Neural crest cell (in vitro differentiated cells): ENCODE data around the gene LTC4S. TPM values are rescaled to one million over a fixed set of nuclear protein-coding genes. Genes with fewer than 3 reads are reported as not detected.

ENCODE experiments used
- DNase-seq: peaks from one replicate; pipeline ENCODE4 v3.0.0; 2021; ENCODE audit warnings: low read depth, mixed read lengths, low spot score
- H3K27ac Mint-ChIP-seq: one replicate; pipeline ENCODE4 v1.8.0; 2021; ENCODE audit warnings: mild to moderate bottlenecking, mixed read lengths; ENCODE audit not compliant: unreplicated experiment
- H3K27me3 Mint-ChIP-seq: 2 replicates; pipeline ENCODE4 v1.8.0; 2021; ENCODE audit warnings: low read depth, mild to moderate bottlenecking, mixed read lengths
- H3K36me3 Mint-ChIP-seq: 2 replicates; pipeline ENCODE4 v1.8.0; 2021; ENCODE audit warnings: low read depth, mild to moderate bottlenecking, mixed read lengths
- H3K4me1 Mint-ChIP-seq: 2 replicates; pipeline ENCODE4 v1.8.0; 2021; ENCODE audit warnings: mixed read lengths
- H3K4me3 Mint-ChIP-seq: one replicate; pipeline ENCODE4 v1.8.0; 2021; ENCODE audit warnings: mild to moderate bottlenecking, mixed read lengths
- H3K9me3 Mint-ChIP-seq: 2 replicates; pipeline ENCODE4 v1.8.0; 2021; ENCODE audit warnings: mixed read lengths
- total RNA-seq: library from RNA; stranded (reverse); gene quantifications from 2 replicates; pipeline ENCODE4 v1.2.1, GENCODE V29; 2021
- TF ChIP-seq, protein P1 (sequence below): fragments of 200-600 bp; sonication (generic); conservative IDR thresholded peaks from 2 replicates; pipeline ENCODE4 v1.5.0; 2021; ENCODE audit warnings: antibody characterized with exemption, mild to moderate bottlenecking

LTC4S gene
- total RNA-seq, 1 donor from 2014 or later = 3.3 TPM

- Mint-ChIP-seq H3K27ac (no peak overlapping the region), H3K27me3 (peaks cover 12% of the 10 kb centered on the region), H3K9me3 (no peaks in the 10 kb centered on the region), H3K4me3 (peak overlapping the region; percentile 88), H3K36me3 (peaks cover 9% of the 10 kb centered on the region), H3K4me1 (peaks cover 27% of the 10 kb centered on the region)
- no peak for DNase-seq
- TF ChIP-seq, protein P1, sequence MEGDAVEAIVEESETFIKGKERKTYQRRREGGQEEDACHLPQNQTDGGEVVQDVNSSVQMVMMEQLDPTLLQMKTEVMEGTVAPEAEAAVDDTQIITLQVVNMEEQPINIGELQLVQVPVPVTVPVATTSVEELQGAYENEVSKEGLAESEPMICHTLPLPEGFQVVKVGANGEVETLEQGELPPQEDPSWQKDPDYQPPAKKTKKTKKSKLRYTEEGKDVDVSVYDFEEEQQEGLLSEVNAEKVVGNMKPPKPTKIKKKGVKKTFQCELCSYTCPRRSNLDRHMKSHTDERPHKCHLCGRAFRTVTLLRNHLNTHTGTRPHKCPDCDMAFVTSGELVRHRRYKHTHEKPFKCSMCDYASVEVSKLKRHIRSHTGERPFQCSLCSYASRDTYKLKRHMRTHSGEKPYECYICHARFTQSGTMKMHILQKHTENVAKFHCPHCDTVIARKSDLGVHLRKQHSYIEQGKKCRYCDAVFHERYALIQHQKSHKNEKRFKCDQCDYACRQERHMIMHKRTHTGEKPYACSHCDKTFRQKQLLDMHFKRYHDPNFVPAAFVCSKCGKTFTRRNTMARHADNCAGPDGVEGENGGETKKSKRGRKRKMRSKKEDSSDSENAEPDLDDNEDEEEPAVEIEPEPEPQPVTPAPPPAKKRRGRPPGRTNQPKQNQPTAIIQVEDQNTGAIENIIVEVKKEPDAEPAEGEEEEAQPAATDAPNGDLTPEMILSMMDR = no peak
Measured at GRCh38 chr5:179816796-179817469, 23.1 kb downstream of the LTC4S start.

- Mint-ChIP-seq H3K9me3 (no peaks in the 10 kb centered on the region), H3K27me3 (peaks cover 12% of the 10 kb centered on the region), H3K4me1 (peaks cover 32% of the 10 kb centered on the region), H3K27ac (no peak overlapping the region), H3K36me3 (peaks cover 9% of the 10 kb centered on the region), H3K4me3 (peak overlapping the region; percentile 88)
- DNase-seq = no peak
- TF ChIP-seq, protein P1 = no peak
Measured at GRCh38 chr5:179817470-179817840, 23.7 kb downstream of the LTC4S start.

DNA sequence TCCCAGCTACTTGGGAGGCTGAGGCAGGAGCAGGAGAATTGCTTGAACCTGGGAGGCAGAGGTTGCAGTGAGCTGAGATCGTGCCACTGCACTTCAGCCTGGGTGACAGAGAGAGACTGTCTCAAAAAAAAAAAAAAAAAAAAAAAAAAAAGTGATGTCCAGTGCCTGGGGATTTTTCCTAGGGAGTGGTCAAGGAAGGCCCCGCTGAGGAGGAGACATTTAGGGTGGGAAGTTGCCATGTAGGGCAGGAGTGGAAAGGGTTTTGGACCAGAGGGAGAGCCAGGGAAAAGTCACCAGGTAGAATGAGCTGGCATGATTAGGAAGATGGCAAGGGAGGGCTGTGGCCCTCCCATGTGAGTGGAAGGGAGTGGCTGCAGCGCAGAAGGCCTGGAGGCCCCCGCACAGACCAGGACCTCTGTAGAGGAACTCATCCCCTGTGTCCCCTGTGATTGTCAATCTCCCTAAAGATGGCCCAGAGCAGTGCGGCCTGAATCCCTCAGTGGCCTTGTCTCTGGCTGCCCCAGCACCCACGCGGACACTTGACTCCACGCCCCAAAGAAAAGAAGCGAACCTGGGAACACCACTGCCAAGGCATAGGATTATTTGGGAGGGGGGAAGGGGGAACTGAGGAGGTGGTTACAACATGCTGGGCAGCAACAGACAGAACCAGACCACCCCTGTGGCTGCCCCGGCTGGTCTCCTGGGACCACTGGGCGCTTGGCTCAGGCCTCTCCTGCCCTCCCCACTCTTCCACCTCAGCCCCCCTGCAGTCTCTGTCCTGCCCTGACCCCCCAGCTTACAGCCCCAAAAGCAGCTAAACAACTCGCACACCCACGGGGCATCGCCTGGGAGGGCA, 24.3 kb downstream of the LTC4S start:
- DNase-seq = no peak
- H3K4me1 Mint-ChIP-seq = peaks cover 39% of the 10 kb centered on the region
- peaks cover 6% of the 10 kb centered on the region for H3K36me3 Mint-ChIP-seq
- peak overlapping the region; percentile 67 for H3K27ac Mint-ChIP-seq
- TF ChIP-seq, protein P1 = no peak
- peaks cover 12% of the 10 kb centered on the region for H3K27me3 Mint-ChIP-seq
- no peaks in the 10 kb centered on the region for H3K9me3 Mint-ChIP-seq
- peak overlapping the region; percentile 88 for H3K4me3 Mint-ChIP-seq

- H3K4me1 Mint-ChIP-seq = peaks cover 39% of the 10 kb centered on the region
- H3K27me3 Mint-ChIP-seq = peaks cover 12% of the 10 kb centered on the region
- H3K4me3 Mint-ChIP-seq = peak overlapping the region; percentile 88
- TF ChIP-seq, protein P1 = no peak
- H3K9me3 Mint-ChIP-seq = no peaks in the 10 kb centered on the region
- peak; percentile 48 for DNase-seq
- no peak overlapping the region for H3K27ac Mint-ChIP-seq
- H3K36me3 Mint-ChIP-seq = peaks cover 6% of the 10 kb centered on the region
Measured at GRCh38 chr5:179818746-179819295, 25.0 kb downstream of the LTC4S start.

DNA sequence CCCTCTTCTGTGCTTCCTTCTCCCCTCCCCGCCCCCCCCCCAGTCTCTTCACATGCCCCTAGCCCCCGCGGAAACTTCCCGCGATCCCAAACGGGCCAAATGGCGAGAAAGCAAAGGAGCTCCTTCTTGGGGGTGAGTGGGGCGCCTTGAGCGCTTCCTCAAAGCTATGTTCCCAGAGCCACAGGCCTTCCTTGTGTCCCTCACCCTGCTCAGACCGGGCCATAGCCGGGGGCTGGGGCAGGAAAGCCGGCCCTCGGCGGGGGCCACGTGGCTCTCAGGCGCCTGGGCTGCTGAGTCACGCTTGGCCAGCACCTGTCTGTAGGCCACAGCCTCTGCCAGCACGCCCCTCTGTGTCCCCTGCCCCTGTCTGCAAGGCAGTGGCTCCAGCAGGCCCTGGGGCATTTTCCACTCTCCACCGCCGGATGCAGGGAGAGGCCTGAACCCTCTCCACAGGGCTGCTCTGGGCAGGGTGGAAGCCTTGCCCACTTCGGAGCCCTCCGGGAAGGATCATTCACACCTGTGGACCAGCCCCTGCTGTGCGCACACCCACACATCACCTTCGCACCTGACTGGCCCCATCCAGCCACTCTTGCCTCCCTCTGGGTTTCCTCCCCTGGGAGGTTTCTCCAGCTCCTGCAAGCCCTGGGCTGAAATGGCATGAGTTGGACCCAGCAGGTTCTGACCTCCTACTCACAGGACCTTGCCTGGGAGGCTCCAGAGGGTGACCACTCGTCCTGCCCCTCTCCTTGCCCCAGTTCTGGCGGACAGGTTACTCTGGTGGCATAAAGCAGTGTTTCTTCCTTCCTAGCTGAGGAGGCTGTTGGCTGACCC, 25.7 kb downstream of the LTC4S start:
- H3K36me3 Mint-ChIP-seq = peaks cover 6% of the 10 kb centered on the region
- H3K4me3 Mint-ChIP-seq = peak overlapping the region; percentile 85
- H3K27ac Mint-ChIP-seq = peak overlapping the region; percentile 86
- H3K9me3 Mint-ChIP-seq = no peaks in the 10 kb centered on the region
- peaks cover 12% of the 10 kb centered on the region for H3K27me3 Mint-ChIP-seq
- TF ChIP-seq, protein P1 = no peak
- DNase-seq = no peak
- peaks cover 40% of the 10 kb centered on the region for H3K4me1 Mint-ChIP-seq
